A549 (cell line): ENCODE results near the gene GPSM1.

Experiments used
- CTCF ChIP-seq: fragments of >200 bp; sonication (Bioruptor Twin); formaldehyde crosslinking; IDR thresholded peaks from 3 replicates; pipeline ENCODE4 v1.5.1; 2016
- HDAC2 ChIP-seq: fragments of 200-600 bp; sonication (generic); IDR thresholded peaks from 2 replicates; pipeline ENCODE4 v1.6.1; 2016
- TP53 ChIP-seq: fragments of 250-450 bp; sonication (Bioruptor Pico); IDR thresholded peaks from 2 replicates; pipeline ENCODE4 v1.5.0; 2021; ENCODE audit warnings: mild to moderate bottlenecking, moderate library complexity

GRCh38 chr9:136337416-136338395, 10.4 kb downstream of the GPSM1 start:
- TF ChIP-seq CTCF = no peak
- no peak for TF ChIP-seq HDAC2
- no peak for TF ChIP-seq TP53 (CRISPR knock-in tag)
